Measurements from ENCODE around the gene DPRX.

- TF ChIP-seq CTCF (IDR thresholded peaks at IDR 0.05) (no peak), CREM (CRISPR knock-in tag; IDR thresholded peaks at IDR 0.05) (no peak), HMGXB4 (CRISPR knock-in tag; IDR thresholded peaks at IDR 0.05) (no peak)
- TF ChIP-seq, protein P1, sequence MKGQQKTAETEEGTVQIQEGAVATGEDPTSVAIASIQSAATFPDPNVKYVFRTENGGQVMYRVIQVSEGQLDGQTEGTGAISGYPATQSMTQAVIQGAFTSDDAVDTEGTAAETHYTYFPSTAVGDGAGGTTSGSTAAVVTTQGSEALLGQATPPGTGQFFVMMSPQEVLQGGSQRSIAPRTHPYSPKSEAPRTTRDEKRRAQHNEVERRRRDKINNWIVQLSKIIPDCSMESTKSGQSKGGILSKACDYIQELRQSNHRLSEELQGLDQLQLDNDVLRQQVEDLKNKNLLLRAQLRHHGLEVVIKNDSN (CRISPR knock-in tag; IDR thresholded peaks at IDR 0.05), result no peak
Observed at GRCh38 chr19:53642381-53643099, 10.7 kb downstream of the DPRX start.

Data from WTC11 (cell line).